HEK293 (cell line): ENCODE results near the gene NOM1.

Source experiments
- CTCF ChIA-PET: fragments of 350-600 bp; formaldehyde crosslinking; extraction: SDS; loops from one replicate; lab custom pipeline; 2021; ENCODE audit warnings: antibody characterized with exemption; lab: Yijun Ruan, JAX
- POLR2A ChIA-PET: fragments of 300-600 bp; formaldehyde crosslinking; extraction: SDS; loops from one replicate; lab custom pipeline; 2020; ENCODE audit warnings: antibody characterized with exemption, inconsistent platforms; lab: Yijun Ruan, JAX
- H3K27ac ChIP-seq: fragments of 200-500 bp; sonication (Bioruptor generic); 2 replicates; pipeline ENCODE4 v1.5.1; 2014; ENCODE audit warnings: low read depth, low read length, control low read depth, inconsistent platforms; ENCODE audit errors: extremely low read depth
- H3K36me3 ChIP-seq, 2 experiments: fragments of 200-500 bp in 1 of 2; sonication (Bioruptor generic) in 1 of 2; 1 replicate in 1 of 2; 2 replicates in 1 of 2; pipeline ENCODE4 v1.5.1; 2014 to 2017; ENCODE audit warnings: inconsistent platforms in 2 of 2, low read length in 2 of 2; ENCODE audit not compliant: control insufficient read depth in 2 of 2, insufficient read depth in 1 of 2
- H3K4me1 ChIP-seq: fragments of 200-500 bp; sonication (Bioruptor generic); 2 replicates; pipeline ENCODE4 v1.5.1; 2014; ENCODE audit warnings: mild to moderate bottlenecking, low read length, inconsistent platforms; ENCODE audit not compliant: control insufficient read depth, insufficient read depth
- H3K4me3 ChIP-seq: 2 replicates; pipeline ENCODE4 v1.5.1; 2011; ENCODE audit warnings: low read depth, mild to moderate bottlenecking, control low read depth, low read length, moderate library complexity
- H3K9me3 ChIP-seq: fragments of 200-500 bp; sonication (Bioruptor generic); 2 replicates; pipeline ENCODE4 v1.5.1; 2014; ENCODE audit warnings: low read depth, low read length, inconsistent platforms; ENCODE audit not compliant: control insufficient read depth, insufficient read depth
- EGR2 ChIP-seq: fragments of 450-650 bp; formaldehyde crosslinking; IDR thresholded peaks from 2 replicates; pipeline ENCODE4 v1.5.1; 2016; ENCODE audit warnings: low read depth, missing biosample characterization, missing genetic modification characterization
- GLIS1 ChIP-seq: fragments of 450-650 bp; formaldehyde crosslinking; IDR thresholded peaks from 2 replicates; pipeline ENCODE4 v1.5.1; 2016; ENCODE audit warnings: missing biosample characterization, missing genetic modification characterization
- KLF10 ChIP-seq: fragments of 450-650 bp; IDR thresholded peaks from 2 replicates; pipeline ENCODE4 v1.5.1; 2018; ENCODE audit warnings: missing biosample characterization, mild to moderate bottlenecking, missing genetic modification characterization
- KLF7 ChIP-seq: fragments of 450-650 bp; formaldehyde crosslinking; IDR thresholded peaks from 2 replicates; pipeline ENCODE4 v1.5.1; 2016; ENCODE audit warnings: missing biosample characterization, missing genetic modification characterization, borderline replicate concordance
- KLF8 ChIP-seq: fragments of 450-650 bp; formaldehyde crosslinking; IDR thresholded peaks from 2 replicates; pipeline ENCODE4 v1.5.1; 2016; ENCODE audit warnings: missing biosample characterization, missing genetic modification characterization
- OVOL3 ChIP-seq: fragments of 450-650 bp; formaldehyde crosslinking; IDR thresholded peaks from 2 replicates; pipeline ENCODE4 v1.5.1; 2016; ENCODE audit warnings: missing biosample characterization, missing genetic modification characterization
- REPIN1 ChIP-seq: fragments of 450-650 bp; formaldehyde crosslinking; IDR thresholded peaks from 2 replicates; pipeline ENCODE4 v1.5.1; 2017; ENCODE audit warnings: missing biosample characterization, missing genetic modification characterization, low read depth
- SETDB1 ChIP-seq: IDR thresholded peaks from one replicate; pipeline ENCODE4 v1.6.1; 2017; ENCODE audit warnings: mild to moderate bottlenecking, low read length, moderate library complexity, mixed read lengths; ENCODE audit not compliant: insufficient read length
- TRIM28 ChIP-seq: IDR thresholded peaks from 2 replicates; pipeline ENCODE4 v1.6.1; 2011; ENCODE audit warnings: low read length, control low read depth, borderline replicate concordance
- YY1 ChIP-seq: fragments of 450-650 bp; formaldehyde crosslinking; IDR thresholded peaks from 2 replicates; pipeline ENCODE4 v1.5.1; 2018; ENCODE audit warnings: missing biosample characterization, missing genetic modification characterization
- ZBTB1 ChIP-seq: fragments of 450-650 bp; formaldehyde crosslinking; IDR thresholded peaks from 2 replicates; pipeline ENCODE4 v1.5.1; 2016; ENCODE audit warnings: missing biosample characterization, missing genetic modification characterization
- ZBTB21 ChIP-seq: fragments of 450-650 bp; formaldehyde crosslinking; IDR thresholded peaks from 2 replicates; pipeline ENCODE4 v1.5.1; 2017; ENCODE audit warnings: missing biosample characterization, missing genetic modification characterization
- ZFP3 ChIP-seq: fragments of 450-650 bp; formaldehyde crosslinking; IDR thresholded peaks from 2 replicates; pipeline ENCODE4 v1.5.1; 2016; ENCODE audit warnings: low read depth, missing biosample characterization, missing genetic modification characterization
- ZFP41 ChIP-seq: fragments of 450-650 bp; formaldehyde crosslinking; IDR thresholded peaks from 2 replicates; pipeline ENCODE4 v1.5.1; 2016; ENCODE audit warnings: missing biosample characterization, missing genetic modification characterization, borderline replicate concordance
- ZNF174 ChIP-seq: fragments of 450-650 bp; formaldehyde crosslinking; IDR thresholded peaks from 2 replicates; pipeline ENCODE4 v1.5.0; 2017; ENCODE audit warnings: missing biosample characterization, mild to moderate bottlenecking, missing genetic modification characterization
- ZNF239 ChIP-seq: fragments of 450-650 bp; formaldehyde crosslinking; IDR thresholded peaks from 2 replicates; pipeline ENCODE4 v1.5.1; 2016; ENCODE audit warnings: missing biosample characterization, missing genetic modification characterization
- ZNF274 ChIP-seq, 2 experiments: fragments of 200-500 bp in 1 of 2; fragments of 450-650 bp in 1 of 2; sonication (Bioruptor generic) in 1 of 2; formaldehyde crosslinking in 1 of 2; IDR thresholded peaks; 2 replicates each; pipeline versions ENCODE4 v1.5.1 to v1.6.1; 2014 to 2016; ENCODE audit warnings: borderline replicate concordance in 1 of 2, inconsistent platforms in 1 of 2, low read length in 1 of 2, missing biosample characterization in 1 of 2, missing genetic modification characterization in 1 of 2
- ZNF302 ChIP-seq: fragments of 450-650 bp; formaldehyde crosslinking; IDR thresholded peaks from 2 replicates; pipeline ENCODE4 v1.5.1; 2016; ENCODE audit warnings: missing biosample characterization, missing genetic modification characterization, low read depth
- ZNF335 ChIP-seq: fragments of 450-650 bp; formaldehyde crosslinking; conservative IDR thresholded peaks from 2 replicates; pipeline ENCODE4 v1.5.1; 2016; ENCODE audit warnings: missing biosample characterization, missing genetic modification characterization
- ZNF416 ChIP-seq: fragments of 450-650 bp; formaldehyde crosslinking; IDR thresholded peaks from 2 replicates; pipeline ENCODE4 v1.5.1; 2016; ENCODE audit warnings: missing biosample characterization, missing genetic modification characterization
- ZNF426 ChIP-seq: fragments of 450-650 bp; formaldehyde crosslinking; IDR thresholded peaks from 2 replicates; pipeline ENCODE4 v1.5.1; 2017; ENCODE audit warnings: missing biosample characterization, missing genetic modification characterization, mild to moderate bottlenecking, inconsistent platforms, moderate library complexity
- ZNF48 ChIP-seq: fragments of 450-650 bp; formaldehyde crosslinking; IDR thresholded peaks from 2 replicates; pipeline ENCODE4 v1.5.1; 2016; ENCODE audit warnings: missing biosample characterization, missing genetic modification characterization
- ZNF548 ChIP-seq: fragments of 450-650 bp; formaldehyde crosslinking; IDR thresholded peaks from 2 replicates; pipeline ENCODE4 v1.5.1; 2016; ENCODE audit warnings: missing biosample characterization, missing genetic modification characterization
- ZNF571 ChIP-seq: fragments of 450-650 bp; formaldehyde crosslinking; IDR thresholded peaks from 2 replicates; pipeline ENCODE4 v1.5.0; 2017; ENCODE audit warnings: missing biosample characterization, missing genetic modification characterization
- ZNF610 ChIP-seq: fragments of 450-650 bp; formaldehyde crosslinking; IDR thresholded peaks from 2 replicates; pipeline ENCODE4 v1.5.1; 2016; ENCODE audit warnings: missing biosample characterization, missing genetic modification characterization, borderline replicate concordance
- ZNF654 ChIP-seq: fragments of 450-650 bp; formaldehyde crosslinking; IDR thresholded peaks from 2 replicates; pipeline ENCODE4 v1.5.1; 2016; ENCODE audit warnings: low read depth, missing biosample characterization, missing genetic modification characterization
- ZNF747 ChIP-seq: fragments of 450-650 bp; formaldehyde crosslinking; IDR thresholded peaks from 2 replicates; pipeline ENCODE4 v1.5.1; 2016; ENCODE audit warnings: missing biosample characterization, missing genetic modification characterization
- ZSCAN30 ChIP-seq: fragments of 450-650 bp; IDR thresholded peaks from 2 replicates; pipeline ENCODE4 v1.5.1; 2018; ENCODE audit warnings: missing biosample characterization, mild to moderate bottlenecking, missing genetic modification characterization, moderate library complexity
- TF ChIP-seq, protein P1 (sequence below): fragments of 450-650 bp; formaldehyde crosslinking; IDR thresholded peaks from 2 replicates; pipeline ENCODE4 v1.5.1; 2016; ENCODE audit warnings: missing biosample characterization, missing genetic modification characterization
- TF ChIP-seq, protein P2 (sequence below): fragments of 450-650 bp; formaldehyde crosslinking; IDR thresholded peaks from 2 replicates; pipeline ENCODE4 v1.5.1; 2016; ENCODE audit warnings: missing biosample characterization, missing genetic modification characterization

The NOM1 gene

DNA sequence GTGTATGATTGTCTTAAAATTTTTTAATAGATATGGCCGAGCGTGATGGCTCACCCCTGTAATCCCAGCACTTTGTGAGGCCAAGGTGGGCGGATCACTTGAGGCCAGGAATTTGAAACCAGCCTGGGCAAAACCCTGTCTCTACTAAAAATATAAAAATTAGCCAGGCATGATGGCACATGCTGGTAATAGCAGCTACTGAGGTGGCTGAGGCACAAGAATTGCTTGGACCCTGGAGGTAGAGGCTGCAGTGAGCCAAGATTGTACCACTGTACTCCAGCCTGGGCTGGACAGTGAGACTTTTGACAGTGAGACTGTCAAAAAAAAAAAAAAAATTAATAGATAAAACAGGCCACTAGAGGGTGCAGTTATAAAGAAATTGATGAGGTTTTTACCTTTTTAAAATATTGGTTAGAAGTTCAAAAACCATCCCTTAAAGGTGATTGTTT is 20.5 kb downstream of the NOM1 start:
- no peaks in the 10 kb centered on the region for H3K4me1 ChIP-seq
- peaks cover 0 to 75% of the 10 kb centered on the region in 2 experiments; a peak in 2 of 3 replicates for H3K36me3 ChIP-seq
- TF ChIP-seq EGR2 (no peak), ZNF416 (no peak), ZNF654 (tag by site-specific recombination) (peak; percentile 72), ZNF747 (tag by site-specific recombination) (no peak)
- TF ChIP-seq, protein P1, sequence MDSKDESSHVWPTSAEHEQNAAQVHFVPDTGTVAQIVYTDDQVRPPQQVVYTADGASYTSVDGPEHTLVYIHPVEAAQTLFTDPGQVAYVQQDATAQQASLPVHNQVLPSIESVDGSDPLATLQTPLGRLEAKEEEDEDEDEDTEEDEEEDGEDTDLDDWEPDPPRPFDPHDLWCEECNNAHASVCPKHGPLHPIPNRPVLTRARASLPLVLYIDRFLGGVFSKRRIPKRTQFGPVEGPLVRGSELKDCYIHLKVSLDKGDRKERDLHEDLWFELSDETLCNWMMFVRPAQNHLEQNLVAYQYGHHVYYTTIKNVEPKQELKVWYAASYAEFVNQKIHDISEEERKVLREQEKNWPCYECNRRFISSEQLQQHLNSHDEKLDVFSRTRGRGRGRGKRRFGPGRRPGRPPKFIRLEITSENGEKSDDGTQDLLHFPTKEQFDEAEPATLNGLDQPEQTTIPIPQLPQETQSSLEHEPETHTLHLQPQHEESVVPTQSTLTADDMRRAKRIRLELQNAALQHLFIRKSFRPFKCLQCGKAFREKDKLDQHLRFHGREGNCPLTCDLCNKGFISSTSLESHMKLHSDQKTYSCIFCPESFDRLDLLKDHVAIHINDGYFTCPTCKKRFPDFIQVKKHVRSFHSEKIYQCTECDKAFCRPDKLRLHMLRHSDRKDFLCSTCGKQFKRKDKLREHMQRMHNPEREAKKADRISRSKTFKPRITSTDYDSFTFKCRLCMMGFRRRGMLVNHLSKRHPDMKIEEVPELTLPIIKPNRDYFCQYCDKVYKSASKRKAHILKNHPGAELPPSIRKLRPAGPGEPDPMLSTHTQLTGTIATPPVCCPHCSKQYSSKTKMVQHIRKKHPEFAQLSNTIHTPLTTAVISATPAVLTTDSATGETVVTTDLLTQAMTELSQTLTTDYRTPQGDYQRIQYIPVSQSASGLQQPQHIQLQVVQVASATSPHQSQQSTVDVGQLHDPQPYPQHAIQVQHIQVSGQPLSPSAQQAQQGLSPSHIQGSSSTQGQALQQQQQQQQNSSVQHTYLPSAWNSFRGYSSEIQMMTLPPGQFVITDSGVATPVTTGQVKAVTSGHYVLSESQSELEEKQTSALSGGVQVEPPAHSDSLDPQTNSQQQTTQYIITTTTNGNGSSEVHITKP (tag by site-specific recombination): peak; percentile 70
- no peaks in the 10 kb centered on the region for H3K9me3 ChIP-seq
- POLR2A ChIA-PET: no interaction called here
- no peak overlapping the region for H3K4me3 ChIP-seq
- H3K27ac ChIP-seq: no peak overlapping the region
- CTCF ChIA-PET: interaction anchor here (0.5 to 1.3 kb wide), 8 partner anchors 15 to 418 kb away, joined by 3 to 6 read pairs (median 3); no protein-coding TSS in a partner anchor

DNA sequence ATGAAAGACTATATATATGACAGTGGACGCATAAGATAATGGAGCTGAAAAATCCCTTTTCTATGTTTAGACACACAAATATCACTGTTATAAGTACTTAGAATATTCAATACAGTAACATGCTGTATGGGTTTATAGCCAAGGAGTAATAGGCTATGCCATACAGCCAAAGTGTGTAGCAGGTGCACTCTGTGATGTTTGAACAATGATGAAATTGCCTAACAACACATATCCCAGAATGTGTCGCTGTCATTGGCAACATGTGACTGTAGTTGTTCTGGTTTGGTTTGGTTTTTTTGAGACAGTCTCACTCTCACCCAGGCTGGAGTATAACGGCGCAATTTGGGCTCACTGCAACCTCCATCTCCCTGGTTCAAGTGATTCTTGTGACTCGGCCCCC is 26.1 kb downstream of the NOM1 start:
- ChIA-PET POLR2A (interaction anchor here (0.7 kb wide), 1 partner anchor 128 kb away, joined by 4 read pairs; no protein-coding TSS in a partner anchor), CTCF (no interaction called here)
- H3K4me1 ChIP-seq: no peaks in the 10 kb centered on the region
- peaks cover 0 to 23% of the 10 kb centered on the region in 2 experiments; a peak in 2 of 3 replicates for H3K36me3 ChIP-seq
- TF ChIP-seq ZNF302: no peak
- no peak for TF ChIP-seq KLF10
- no peak for TF ChIP-seq ZNF239
- no peak for TF ChIP-seq ZNF335
- no peak for TF ChIP-seq ZSCAN30 (tag by site-specific recombination)
- no peak for TF ChIP-seq GLIS1 (tag by site-specific recombination)
- TF ChIP-seq REPIN1 (tag by site-specific recombination): no peak
- TF ChIP-seq ZBTB1 (tag by site-specific recombination): no peak
- no peak for TF ChIP-seq ZNF48 (tag by site-specific recombination)
- TF ChIP-seq ZNF426 (tag by site-specific recombination): no peak
- no peak for TF ChIP-seq ZNF274 (IDR thresholded peaks at IDR 0.05; ENCODE audit: low read length)
- no peak for TF ChIP-seq ZNF274 (tag by site-specific recombination; IDR thresholded peaks at IDR 0.05; ENCODE audit: borderline replicate concordance)
- TF ChIP-seq ZFP3 (tag by site-specific recombination): no peak
- TF ChIP-seq OVOL3 (tag by site-specific recombination): no peak
- no peak for TF ChIP-seq YY1 (tag by site-specific recombination)
- TF ChIP-seq ZBTB21 (tag by site-specific recombination): no peak
- no peak overlapping the region for H3K27ac ChIP-seq
- H3K4me3 ChIP-seq: no peak overlapping the region
- no peaks in the 10 kb centered on the region for H3K9me3 ChIP-seq

DNA sequence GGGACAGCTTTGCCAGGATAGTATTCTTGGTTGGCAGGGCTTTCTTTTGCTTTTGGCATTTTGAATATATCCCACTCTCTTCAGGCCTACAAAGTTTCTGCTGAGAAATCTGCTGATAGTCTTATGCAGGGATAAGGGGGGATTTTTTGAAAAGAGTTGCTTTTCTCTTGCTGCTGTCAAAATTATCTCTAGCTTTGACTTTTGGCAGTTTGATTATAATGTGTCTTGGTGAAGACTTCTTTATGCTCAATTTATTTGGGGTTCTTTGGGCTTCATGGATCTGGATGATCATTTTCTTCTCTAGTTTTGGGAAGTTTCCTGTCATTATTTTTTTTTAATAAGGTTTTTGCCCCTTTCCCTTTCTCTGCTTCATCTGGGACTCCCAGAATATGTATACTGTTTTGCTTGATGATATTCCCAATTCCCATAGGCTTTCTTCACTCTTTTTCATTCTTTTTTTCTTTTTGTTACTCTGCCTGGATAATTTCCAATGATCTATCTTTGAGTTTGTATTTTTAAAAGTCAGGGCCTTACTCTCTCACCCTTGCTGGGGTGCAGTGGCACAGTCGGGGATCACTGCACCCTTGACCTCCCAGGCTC is 29.6 kb downstream of the NOM1 start:
- TF ChIP-seq ZNF416 (no peak), KLF8 (tag by site-specific recombination) (no peak), ZNF174 (no peak), KLF7 (no peak), ZNF302 (no peak), ZNF548 (no peak), ZNF610 (tag by site-specific recombination) (no peak), ZFP41 (tag by site-specific recombination) (no peak), ZNF571 (tag by site-specific recombination) (no peak), TRIM28 (peak; percentile 57; the same call in 1 of the 2 replicates), SETDB1 (peak; percentile 83)
- TF ChIP-seq, protein P2, sequence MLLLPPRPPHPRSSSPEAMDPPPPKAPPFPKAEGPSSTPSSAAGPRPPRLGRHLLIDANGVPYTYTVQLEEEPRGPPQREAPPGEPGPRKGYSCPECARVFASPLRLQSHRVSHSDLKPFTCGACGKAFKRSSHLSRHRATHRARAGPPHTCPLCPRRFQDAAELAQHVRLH (tag by site-specific recombination): no peak
- TF ChIP-seq, all 188 proteins: peak for 2
- no peak overlapping the region for H3K27ac ChIP-seq
- peaks cover 7 to 11% of the 10 kb centered on the region in 2 experiments; a peak in 2 of 3 replicates for H3K36me3 ChIP-seq
- ChIA-PET POLR2A (no interaction called here), CTCF (no interaction called here)
- H3K4me3 ChIP-seq: no peak overlapping the region
- H3K9me3 ChIP-seq: no peaks in the 10 kb centered on the region
- no peaks in the 10 kb centered on the region for H3K4me1 ChIP-seq
